Measurements from ENCODE around the gene LRP2. TPM values are rescaled to one million over a fixed set of nuclear protein-coding genes. Genes with fewer than 3 reads are reported as not detected.

Gene LRP2
- polyA plus RNA-seq, 1 donor (not counting 4 experiments of a cell fraction or from before 2014, with no cell fraction given) = not detected

DNA sequence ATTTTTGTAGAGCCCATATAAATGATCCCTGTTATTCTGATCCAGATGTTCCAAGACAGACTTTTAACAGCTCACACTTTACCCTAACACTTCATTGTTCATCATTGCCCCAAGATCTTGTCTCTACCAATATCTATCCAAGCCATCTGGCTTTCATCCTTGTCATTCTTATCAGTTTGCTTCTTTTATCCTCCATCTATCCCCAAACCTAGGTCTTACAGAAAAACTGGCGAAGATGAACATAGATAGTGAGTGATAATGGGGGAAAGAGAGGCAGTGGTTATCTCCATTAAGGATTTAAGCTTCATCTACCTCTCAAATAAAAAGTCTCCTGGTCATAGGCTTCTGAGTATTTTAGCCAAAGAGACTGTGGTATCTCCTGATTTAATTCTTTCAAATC, 203.5 kb downstream of the LRP2 start:
- no peaks in the 10 kb centered on the region for H3K36me3 ChIP-seq (ENCODE audit: control insufficient read depth in 2 of 2, extremely low read depth in 1 of 2, insufficient read depth in 2 of 2, low read length in 2 of 2)
- no peaks in the 10 kb centered on the region for H3K79me2 ChIP-seq (ENCODE audit: control insufficient read depth, insufficient read depth, low read length)
- H3K4me1 ChIP-seq (ENCODE audit: control insufficient read depth, extremely low read depth, insufficient read depth, low read length) = no peaks in the 10 kb centered on the region
- H3K9me1 ChIP-seq (ENCODE audit: control insufficient read depth, extremely low read depth, insufficient read depth, low read length) = no peaks in the 10 kb centered on the region
- no peak for FAIRE-seq
- H3K4me3 ChIP-seq (ENCODE audit: control insufficient read depth in 2 of 3, extremely low read depth in 1 of 3, insufficient read depth in 2 of 3, low read depth in 1 of 3, low read length in 3 of 3) = no peak overlapping the region
- DNase-seq (ENCODE audit: low read depth, low spot score) = no peak
- TF ChIP-seq EZH2 (IDR thresholded peaks at IDR 0.05; ENCODE audit: low read length) = no peak
- TF ChIP-seq CTCF (optimal IDR thresholded peaks at IDR 0.05 in 1 of 3, IDR thresholded peaks at IDR 0.05 in 1 of 3, conservative IDR thresholded peaks at IDR 0.05 in 1 of 3; ENCODE audit: extremely low read depth in 1 of 3, insufficient read depth in 2 of 3, low read length in 3 of 3) = no peak
- no peaks in the 10 kb centered on the region for H4K20me1 ChIP-seq (ENCODE audit: control insufficient read depth, extremely low read depth, insufficient read depth, low read length)
- no peak overlapping the region for H3K27ac ChIP-seq (ENCODE audit: control insufficient read depth, insufficient read depth, low read length)
- dilution Hi-C loops (cut with MboI; ENCODE audit: extremely low pct_ligation_motif_present, low sequenced_read_pairs) = no loop called here
- H2AFZ ChIP-seq (ENCODE audit: control insufficient read depth, low read length) = no peak overlapping the region
- H3K9me3 ChIP-seq (ENCODE audit: control insufficient read depth, low read depth, low read length) = no peaks in the 10 kb centered on the region
- H3K9ac ChIP-seq (ENCODE audit: control insufficient read depth, extremely low read depth, insufficient read depth, low read length) = no peak overlapping the region
- no peaks in the 10 kb centered on the region for H3K27me3 ChIP-seq (ENCODE audit: control insufficient read depth, extremely low read depth, insufficient read depth, low read length)
- no peak overlapping the region for H3K4me2 ChIP-seq (ENCODE audit: control insufficient read depth, extremely low read depth, insufficient read depth, low read depth, low read length)

- FAIRE-seq = no peak
- Histone ChIP-seq H3K4me2 (ENCODE audit: control insufficient read depth, extremely low read depth, insufficient read depth, low read depth, low read length) (no peak overlapping the region), H3K36me3 (ENCODE audit: control insufficient read depth in 2 of 2, extremely low read depth in 1 of 2, insufficient read depth in 2 of 2, low read length in 2 of 2) (no peaks in the 10 kb centered on the region), H3K9me1 (ENCODE audit: control insufficient read depth, extremely low read depth, insufficient read depth, low read length) (no peaks in the 10 kb centered on the region), H3K9ac (ENCODE audit: control insufficient read depth, extremely low read depth, insufficient read depth, low read length) (no peak overlapping the region), H2AFZ (ENCODE audit: control insufficient read depth, low read length) (no peak overlapping the region), H3K9me3 (ENCODE audit: control insufficient read depth, low read depth, low read length) (no peaks in the 10 kb centered on the region), H3K79me2 (ENCODE audit: control insufficient read depth, insufficient read depth, low read length) (no peaks in the 10 kb centered on the region), H3K4me3 (ENCODE audit: control insufficient read depth in 2 of 3, extremely low read depth in 1 of 3, insufficient read depth in 2 of 3, low read depth in 1 of 3, low read length in 3 of 3) (no peak overlapping the region), H3K27ac (ENCODE audit: control insufficient read depth, insufficient read depth, low read length) (no peak overlapping the region), H3K27me3 (ENCODE audit: control insufficient read depth, extremely low read depth, insufficient read depth, low read length) (no peaks in the 10 kb centered on the region), H4K20me1 (ENCODE audit: control insufficient read depth, extremely low read depth, insufficient read depth, low read length) (no peaks in the 10 kb centered on the region), H3K4me1 (ENCODE audit: control insufficient read depth, extremely low read depth, insufficient read depth, low read length) (no peaks in the 10 kb centered on the region)
- TF ChIP-seq EZH2 (IDR thresholded peaks at IDR 0.05; ENCODE audit: low read length) (no peak), CTCF (optimal IDR thresholded peaks at IDR 0.05 in 1 of 3, IDR thresholded peaks at IDR 0.05 in 1 of 3, conservative IDR thresholded peaks at IDR 0.05 in 1 of 3; ENCODE audit: extremely low read depth in 1 of 3, insufficient read depth in 2 of 3, low read length in 3 of 3) (no peak)
- DNase-seq (ENCODE audit: low read depth, low spot score) = no peak
- dilution Hi-C loops (cut with MboI; ENCODE audit: extremely low pct_ligation_motif_present, low sequenced_read_pairs) = no loop called here
These were observed 216.1 kb downstream of the LRP2 start for GRCh38 chr2:169146220-169146619.

Data from keratinocyte (primary cell).